Fibroblast of lung (primary cell): ENCODE data around the gene POFUT2. TPM values are rescaled to one million over a fixed set of nuclear protein-coding genes. Genes with fewer than 3 reads are reported as not detected.

ENCODE experiments used
- DNase-seq, 2 donors: peaks; one replicate each; pipeline versions ENCODE4 v3.0.0 to v3.0.0-alpha.2; 2010; ENCODE audit warnings: low read depth in 2 of 2
- H2AFZ ChIP-seq: 2 replicates; pipeline ENCODE4 v1.5.1; 2012; ENCODE audit warnings: low read length, control low read depth, inconsistent platforms
- H3K27ac ChIP-seq: 2 replicates; pipeline ENCODE4 v1.5.1; 2011; ENCODE audit warnings: low read length, control low read depth; ENCODE audit not compliant: insufficient read depth
- H3K27me3 ChIP-seq: 2 replicates; pipeline ENCODE4 v1.5.1; 2011; ENCODE audit warnings: mild to moderate bottlenecking, low read length; ENCODE audit not compliant: control insufficient read depth, insufficient read depth
- H3K36me3 ChIP-seq: 2 replicates; pipeline ENCODE4 v1.5.1; 2011; ENCODE audit warnings: low read length; ENCODE audit not compliant: control insufficient read depth, insufficient read depth
- H3K4me1 ChIP-seq: 2 replicates; pipeline ENCODE4 v1.5.1; 2011; ENCODE audit warnings: low read length; ENCODE audit not compliant: control insufficient read depth, insufficient read depth; ENCODE audit errors: extremely low read depth
- H3K4me2 ChIP-seq: 2 replicates; pipeline ENCODE4 v1.5.1; 2011; ENCODE audit warnings: low read length, control low read depth; ENCODE audit not compliant: insufficient read depth; ENCODE audit errors: extremely low read depth
- H3K4me3 ChIP-seq, 4 experiments: fragments of 200-600 bp in 1 of 4; sonication (generic) in 1 of 4; replicated peaks in 1 of 4; 2 replicates each; pipeline ENCODE4 v1.5.1; 2011 to 2016; ENCODE audit warnings: low read length in 4 of 4, low read depth in 3 of 4, mild to moderate bottlenecking in 3 of 4, control low read depth in 2 of 4, inconsistent platforms in 1 of 4, mixed read lengths in 1 of 4; ENCODE audit not compliant: insufficient read depth in 1 of 4; ENCODE audit errors: control extremely low read depth in 1 of 4
- H3K79me2 ChIP-seq: 2 replicates; pipeline ENCODE4 v1.5.1; 2012; ENCODE audit warnings: mild to moderate bottlenecking, low read length, inconsistent platforms; ENCODE audit not compliant: control insufficient read depth, insufficient read depth
- H3K9ac ChIP-seq: 2 replicates; pipeline ENCODE4 v1.5.1; 2011; ENCODE audit warnings: mild to moderate bottlenecking, low read length, control low read depth; ENCODE audit not compliant: insufficient read depth
- H3K9me3 ChIP-seq: 2 replicates; pipeline ENCODE4 v1.5.1; 2012; ENCODE audit warnings: low read depth, low read length; ENCODE audit not compliant: control insufficient read depth, insufficient read depth
- H4K20me1 ChIP-seq: 2 replicates; pipeline ENCODE4 v1.5.1; 2011; ENCODE audit warnings: low read length; ENCODE audit not compliant: control insufficient read depth, insufficient read depth; ENCODE audit errors: extremely low read depth
- EZH2 ChIP-seq: IDR thresholded peaks from 2 replicates; pipeline ENCODE4 v1.5.1; 2012; ENCODE audit warnings: low read length, control low read depth, mild to moderate bottlenecking; ENCODE audit errors: missing control alignments
- polyA plus RNA-seq, 2 donors: library from polyadenylated mRNA; depleted of rRNA in 1 of 2; stranded (reverse) in 1 of 2; unstranded in 1 of 2; fragments of >200 nt; gene quantifications; 2 replicates each; pipeline ENCODE4 v1.2.1, GENCODE V29; 2011 to 2012; ENCODE audit warnings: missing spikeins in 1 of 2
- total RNA-seq: library from RNA; depleted of rRNA; stranded (reverse); fragments of >200 nt; gene quantifications from 2 replicates; pipeline ENCODE4 v1.2.1, GENCODE V29; 2014
- TF ChIP-seq, protein P1 (sequence below), 2 donors: IDR thresholded peaks in 1 of 2; conservative IDR thresholded peaks in 1 of 2; 1 replicate in 1 of 2; 2 replicates in 1 of 2; pipeline ENCODE4 v1.5.1; 2011 to 2012; ENCODE audit warnings: low read length in 2 of 2, control low read depth in 1 of 2, inconsistent platforms in 1 of 2, low read depth in 1 of 2, mild to moderate bottlenecking in 1 of 2

The POFUT2 gene
- total and polyA plus RNA-seq, 2 donors (not counting 1 experiment from before 2014, with no cell fraction given): 56.0 to 60.3 TPM

DNA sequence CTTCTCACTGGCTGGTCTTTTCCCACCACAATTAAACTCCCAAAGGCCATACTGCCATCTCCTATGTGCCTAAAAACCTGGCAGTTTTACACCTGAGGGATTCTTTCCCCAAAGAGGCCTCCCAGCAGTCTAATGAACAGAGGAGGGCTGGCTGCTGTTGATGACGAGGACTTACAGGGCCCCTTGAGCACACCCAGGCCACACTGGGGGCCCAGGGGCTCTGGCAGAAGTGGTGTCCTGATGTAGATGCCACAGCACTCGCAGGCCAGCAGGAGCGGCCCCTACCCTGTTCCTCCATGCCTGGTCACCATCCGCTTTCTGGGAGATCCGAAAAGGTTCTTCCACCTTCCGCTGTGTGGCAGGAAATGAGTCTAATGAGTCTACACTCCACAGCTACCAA lies 24.2 kb downstream of the POFUT2 start:
- no peak overlapping the region for H3K4me3 ChIP-seq
- H3K4me2 ChIP-seq: no peak overlapping the region
- peaks cover 26% of the 10 kb centered on the region for H3K36me3 ChIP-seq
- H4K20me1 ChIP-seq: no peaks in the 10 kb centered on the region
- no peak overlapping the region for H2AFZ ChIP-seq
- H3K27me3 ChIP-seq: no peaks in the 10 kb centered on the region
- no peaks in the 10 kb centered on the region for H3K79me2 ChIP-seq
- no peak for DNase-seq
- H3K9me3 ChIP-seq: no peaks in the 10 kb centered on the region
- no peaks in the 10 kb centered on the region for H3K4me1 ChIP-seq
- H3K9ac ChIP-seq: no peak overlapping the region
- H3K27ac ChIP-seq: no peak overlapping the region
- no peak for TF ChIP-seq EZH2
- TF ChIP-seq, protein P1, sequence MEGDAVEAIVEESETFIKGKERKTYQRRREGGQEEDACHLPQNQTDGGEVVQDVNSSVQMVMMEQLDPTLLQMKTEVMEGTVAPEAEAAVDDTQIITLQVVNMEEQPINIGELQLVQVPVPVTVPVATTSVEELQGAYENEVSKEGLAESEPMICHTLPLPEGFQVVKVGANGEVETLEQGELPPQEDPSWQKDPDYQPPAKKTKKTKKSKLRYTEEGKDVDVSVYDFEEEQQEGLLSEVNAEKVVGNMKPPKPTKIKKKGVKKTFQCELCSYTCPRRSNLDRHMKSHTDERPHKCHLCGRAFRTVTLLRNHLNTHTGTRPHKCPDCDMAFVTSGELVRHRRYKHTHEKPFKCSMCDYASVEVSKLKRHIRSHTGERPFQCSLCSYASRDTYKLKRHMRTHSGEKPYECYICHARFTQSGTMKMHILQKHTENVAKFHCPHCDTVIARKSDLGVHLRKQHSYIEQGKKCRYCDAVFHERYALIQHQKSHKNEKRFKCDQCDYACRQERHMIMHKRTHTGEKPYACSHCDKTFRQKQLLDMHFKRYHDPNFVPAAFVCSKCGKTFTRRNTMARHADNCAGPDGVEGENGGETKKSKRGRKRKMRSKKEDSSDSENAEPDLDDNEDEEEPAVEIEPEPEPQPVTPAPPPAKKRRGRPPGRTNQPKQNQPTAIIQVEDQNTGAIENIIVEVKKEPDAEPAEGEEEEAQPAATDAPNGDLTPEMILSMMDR (conservative IDR thresholded peaks at IDR 0.05 in 1 of 2, IDR thresholded peaks at IDR 0.05 in 1 of 2; ENCODE audit: low read depth in 1 of 2, low read length in 2 of 2): no peak

GRCh38 chr21:45262616-45263015 lies 25.1 kb downstream of the POFUT2 start:
- H3K4me1 ChIP-seq: no peaks in the 10 kb centered on the region
- no peaks in the 10 kb centered on the region for H3K9me3 ChIP-seq
- H3K27me3 ChIP-seq: no peaks in the 10 kb centered on the region
- no peak overlapping the region for H2AFZ ChIP-seq
- H3K4me3 ChIP-seq: no peak overlapping the region
- no peak for DNase-seq
- TF ChIP-seq, protein P1 (conservative IDR thresholded peaks at IDR 0.05 in 1 of 2, IDR thresholded peaks at IDR 0.05 in 1 of 2; ENCODE audit: low read depth in 1 of 2, low read length in 2 of 2): no peak
- TF ChIP-seq EZH2: no peak
- peaks cover 26% of the 10 kb centered on the region for H3K36me3 ChIP-seq
- no peak overlapping the region for H3K4me2 ChIP-seq
- no peaks in the 10 kb centered on the region for H4K20me1 ChIP-seq
- H3K79me2 ChIP-seq: no peaks in the 10 kb centered on the region
- no peak overlapping the region for H3K9ac ChIP-seq
- no peak overlapping the region for H3K27ac ChIP-seq

DNA sequence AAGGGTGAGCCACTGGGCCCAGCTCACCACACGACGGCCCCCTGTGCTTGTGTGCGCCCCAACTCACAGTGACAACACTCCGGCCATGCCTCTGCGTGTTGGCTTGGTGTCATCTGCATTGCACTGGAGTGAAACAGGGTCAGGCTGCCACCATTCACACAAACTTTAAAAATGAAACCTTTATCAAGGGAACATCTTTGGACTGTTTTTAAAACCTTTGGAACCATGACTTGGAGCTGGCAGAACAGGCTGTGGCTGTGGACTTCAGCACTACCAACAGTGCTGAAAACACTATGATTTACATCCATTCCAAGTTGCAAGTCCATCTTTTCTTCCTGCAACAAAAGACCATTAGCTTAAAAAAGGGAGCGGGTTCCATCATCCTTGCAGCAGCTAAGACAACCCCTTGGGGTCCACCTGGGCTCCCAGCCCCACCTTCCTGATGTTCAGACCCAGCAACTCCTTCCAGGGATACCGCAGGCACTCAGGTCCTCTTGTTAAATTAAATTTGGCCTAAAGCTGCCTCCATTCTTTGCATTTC lies 25.6 kb downstream of the POFUT2 start:
- Histone ChIP-seq H3K27ac (no peak overlapping the region), H3K4me1 (no peaks in the 10 kb centered on the region), H3K4me2 (no peak overlapping the region), H3K27me3 (peaks cover 3% of the 10 kb centered on the region), H3K9me3 (no peaks in the 10 kb centered on the region), H3K9ac (no peak overlapping the region), H3K4me3 (no peak overlapping the region), H4K20me1 (no peaks in the 10 kb centered on the region), H3K79me2 (no peaks in the 10 kb centered on the region), H3K36me3 (peaks cover 22% of the 10 kb centered on the region), H2AFZ (no peak overlapping the region)
- TF ChIP-seq EZH2: no peak
- TF ChIP-seq, protein P1 (conservative IDR thresholded peaks at IDR 0.05 in 1 of 2, IDR thresholded peaks at IDR 0.05 in 1 of 2; ENCODE audit: low read depth in 1 of 2, low read length in 2 of 2): no peak
- no peak for DNase-seq
